Mesendoderm (in vitro differentiated cells): Measurements from ENCODE around the gene FMNL2.

Experiments used
- DNase-seq: peaks from one replicate; pipeline ENCODE4 v3.0.0; 2013
- H2AK5ac ChIP-seq: 2 replicates; pipeline ENCODE4 v1.6.1; 2013; ENCODE audit warnings: low read length, inconsistent platforms
- H2BK120ac ChIP-seq: 2 replicates; pipeline ENCODE4 v1.6.1; 2013; ENCODE audit warnings: low read depth, mild to moderate bottlenecking, low read length, moderate library complexity, mixed read lengths
- H2BK15ac ChIP-seq: replicated peaks from 2 replicates; pipeline ENCODE4 v1.6.1; 2013; ENCODE audit warnings: low read depth, mild to moderate bottlenecking, moderate library complexity
- H2BK5ac ChIP-seq: 2 replicates; pipeline ENCODE4 v1.6.1; 2013; ENCODE audit warnings: low read length, inconsistent platforms
- H3K18ac ChIP-seq: 2 replicates; pipeline ENCODE4 v1.6.1; 2013; ENCODE audit warnings: mild to moderate bottlenecking, low read length, mixed read lengths
- H3K23ac ChIP-seq: one replicate; pipeline ENCODE4 v1.6.1; 2013; ENCODE audit warnings: low read length
- H3K27ac ChIP-seq: 2 replicates; pipeline ENCODE4 v1.5.1; 2013; ENCODE audit warnings: low read depth, mild to moderate bottlenecking, inconsistent platforms, low read length, moderate library complexity
- H3K27me3 ChIP-seq: 2 replicates; pipeline ENCODE4 v1.6.1; 2013; ENCODE audit warnings: low read length, control low read depth, mild to moderate bottlenecking, inconsistent platforms; ENCODE audit not compliant: insufficient read depth, poor library complexity
- H3K36me3 ChIP-seq: 2 replicates; pipeline ENCODE4 v1.6.1; 2013; ENCODE audit warnings: low read length, inconsistent platforms; ENCODE audit not compliant: control insufficient read depth, insufficient read depth
- H3K4ac ChIP-seq: one replicate; pipeline ENCODE4 v1.6.1; 2013; ENCODE audit warnings: low read depth, mild to moderate bottlenecking, low read length, moderate library complexity
- H3K4me1 ChIP-seq: 2 replicates; pipeline ENCODE4 v1.6.1; 2013; ENCODE audit warnings: low read depth, low read length, inconsistent platforms; ENCODE audit not compliant: control insufficient read depth
- H3K4me2 ChIP-seq: 2 replicates; pipeline ENCODE4 v1.6.1; 2013; ENCODE audit warnings: low read length
- H3K4me3 ChIP-seq: 2 replicates; pipeline ENCODE4 v1.5.1; 2013; ENCODE audit warnings: mild to moderate bottlenecking, low read length
- H3K56ac ChIP-seq: one replicate; pipeline ENCODE4 v1.6.1; 2013; ENCODE audit warnings: low read length
- H3K79me1 ChIP-seq: 2 replicates; pipeline ENCODE4 v1.6.1; 2013; ENCODE audit warnings: low read length, inconsistent platforms
- H3K79me2 ChIP-seq: 2 replicates; pipeline ENCODE4 v1.6.1; 2013; ENCODE audit warnings: mild to moderate bottlenecking, low read length; ENCODE audit not compliant: control insufficient read depth, insufficient read depth
- H3K9ac ChIP-seq: 2 replicates; pipeline ENCODE4 v1.6.1; 2013; ENCODE audit warnings: low read length, inconsistent platforms
- H4K5ac ChIP-seq: one replicate; pipeline ENCODE4 v1.6.1; 2013; ENCODE audit warnings: low read length
- H4K8ac ChIP-seq: one replicate; pipeline ENCODE4 v1.6.1; 2013; ENCODE audit warnings: low read depth, mild to moderate bottlenecking, control low read depth, low read length, moderate library complexity
- WGBS: extraction: QIAGEN DNeasy Blood & Tissue Kit; methylation state at CpG from one replicate; pipeline ENCODE4 v1.1.7; 2013; ENCODE audit warnings: low lambda C conversion rate, missing lambda C conversion rate; ENCODE audit not compliant: insufficient coverage; ENCODE audit errors: extremely low coverage; 5-methylcytosine and 5-hydroxymethylcytosine counted together

The FMNL2 gene

GRCh38 chr2:152395103-152395502, 60.1 kb downstream of the FMNL2 start:
- no peak overlapping the region for H4K8ac ChIP-seq
- DNase-seq = no peak
- H2BK15ac ChIP-seq = no peak overlapping the region
- no peak overlapping the region for H3K4me3 ChIP-seq
- H2BK5ac ChIP-seq = no peak overlapping the region
- peaks cover 11% of the 10 kb centered on the region for H3K79me2 ChIP-seq
- H3K27me3 ChIP-seq = no peaks in the 10 kb centered on the region
- no peak overlapping the region for H2AK5ac ChIP-seq
- no CpG with 5 or more reads among the region's 2 CpGs for WGBS
- H2BK120ac ChIP-seq = no peak overlapping the region
- peaks cover 17% of the 10 kb centered on the region for H3K79me1 ChIP-seq
- H3K4ac ChIP-seq = no peak overlapping the region
- no peak overlapping the region for H4K5ac ChIP-seq
- no peak overlapping the region for H3K18ac ChIP-seq
- no peaks in the 10 kb centered on the region for H3K36me3 ChIP-seq
- H3K4me1 ChIP-seq = peaks cover 5% of the 10 kb centered on the region
- no peak overlapping the region for H3K23ac ChIP-seq
- H3K9ac ChIP-seq = no peak overlapping the region
- no peak overlapping the region for H3K56ac ChIP-seq
- H3K27ac ChIP-seq = no peak overlapping the region
- H3K4me2 ChIP-seq = no peak overlapping the region

GRCh38 chr2:152395572-152395971, 60.6 kb downstream of the FMNL2 start:
- no peak overlapping the region for H3K4me3 ChIP-seq

GRCh38 chr2:152396051-152396511, 61.1 kb downstream of the FMNL2 start:
- Histone ChIP-seq H3K79me2 (peaks cover 15% of the 10 kb centered on the region), H2AK5ac (no peak overlapping the region), H2BK120ac (no peak overlapping the region), H3K4me3 (no peak overlapping the region), H4K5ac (no peak overlapping the region), H3K56ac (no peak overlapping the region), H3K27ac (no peak overlapping the region), H3K23ac (no peak overlapping the region), H3K18ac (no peak overlapping the region), H3K79me1 (peaks cover 15% of the 10 kb centered on the region), H2BK15ac (no peak overlapping the region), H3K36me3 (no peaks in the 10 kb centered on the region), H3K4me1 (peaks cover 3% of the 10 kb centered on the region), H3K4me2 (no peak overlapping the region), H3K27me3 (no peaks in the 10 kb centered on the region), H2BK5ac (no peak overlapping the region), H3K4ac (no peak overlapping the region), H3K9ac (no peak overlapping the region), H4K8ac (no peak overlapping the region)
- DNase-seq = no peak
- no CpG with 5 or more reads among the region's 4 CpGs for WGBS

More at GRCh38 chr2:152395572-152395971, 60.6 kb downstream of the FMNL2 start:
- H3K4ac ChIP-seq = no peak overlapping the region
- peaks cover 12% of the 10 kb centered on the region for H3K79me1 ChIP-seq
- no peak overlapping the region for H3K27ac ChIP-seq
- H3K79me2 ChIP-seq = peaks cover 11% of the 10 kb centered on the region
- H4K5ac ChIP-seq = no peak overlapping the region
- H3K36me3 ChIP-seq = no peaks in the 10 kb centered on the region
- H2BK5ac ChIP-seq = no peak overlapping the region
- DNase-seq = no peak
- H2AK5ac ChIP-seq = no peak overlapping the region
- H3K4me2 ChIP-seq = no peak overlapping the region
- H3K56ac ChIP-seq = no peak overlapping the region
- H3K4me1 ChIP-seq = peaks cover 5% of the 10 kb centered on the region
- no peak overlapping the region for H3K18ac ChIP-seq
- no peak overlapping the region for H3K9ac ChIP-seq
- H3K27me3 ChIP-seq = no peaks in the 10 kb centered on the region
- no peak overlapping the region for H4K8ac ChIP-seq
- no CpG with 5 or more reads among the region's 6 CpGs for WGBS
- H3K23ac ChIP-seq = no peak overlapping the region
- no peak overlapping the region for H2BK15ac ChIP-seq
- H2BK120ac ChIP-seq = no peak overlapping the region

GRCh38 chr2:152396763-152397162, 61.8 kb downstream of the FMNL2 start:
- no peak overlapping the region for H2BK5ac ChIP-seq
- H3K4me1 ChIP-seq = peaks cover 3% of the 10 kb centered on the region
- H3K18ac ChIP-seq = no peak overlapping the region
- no peak overlapping the region for H3K27ac ChIP-seq
- no peak overlapping the region for H3K4ac ChIP-seq
- H3K27me3 ChIP-seq = no peaks in the 10 kb centered on the region
- no peaks in the 10 kb centered on the region for H3K36me3 ChIP-seq
- H4K8ac ChIP-seq = no peak overlapping the region
- H3K4me2 ChIP-seq = no peak overlapping the region
- DNase-seq = no peak
- no peak overlapping the region for H2BK120ac ChIP-seq
- H4K5ac ChIP-seq = no peak overlapping the region
- no peak overlapping the region for H2AK5ac ChIP-seq
- H3K56ac ChIP-seq = no peak overlapping the region
- H2BK15ac ChIP-seq = no peak overlapping the region
- WGBS = 100% methylated on average over 2 of the region's 2 CpGs
- no peak overlapping the region for H3K4me3 ChIP-seq
- peaks cover 18% of the 10 kb centered on the region for H3K79me1 ChIP-seq
- H3K9ac ChIP-seq = no peak overlapping the region
- peaks cover 17% of the 10 kb centered on the region for H3K79me2 ChIP-seq
- H3K23ac ChIP-seq = no peak overlapping the region

- H4K8ac ChIP-seq = no peak overlapping the region
- no peak overlapping the region for H3K4me2 ChIP-seq
- peaks cover 15% of the 10 kb centered on the region for H3K4me1 ChIP-seq
- no peak overlapping the region for H2AK5ac ChIP-seq
- no peak overlapping the region for H3K56ac ChIP-seq
- no peak overlapping the region for H3K4me3 ChIP-seq
- no peaks in the 10 kb centered on the region for H3K36me3 ChIP-seq
- no CpG with 5 or more reads among the region's 4 CpGs for whole genome bisulfite sequencing
- no peaks in the 10 kb centered on the region for H3K27me3 ChIP-seq
- no peak overlapping the region for H2BK5ac ChIP-seq
- H3K27ac ChIP-seq = no peak overlapping the region
- DNase-seq = no peak
- H3K4ac ChIP-seq = peak overlapping the region; percentile 20
- peaks cover 27% of the 10 kb centered on the region for H3K79me1 ChIP-seq
- no peak overlapping the region for H4K5ac ChIP-seq
- no peak overlapping the region for H3K18ac ChIP-seq
- H2BK120ac ChIP-seq = no peak overlapping the region
- H3K9ac ChIP-seq = no peak overlapping the region
- peaks cover 29% of the 10 kb centered on the region for H3K79me2 ChIP-seq
- H2BK15ac ChIP-seq = no peak overlapping the region
- no peak overlapping the region for H3K23ac ChIP-seq
Measured at GRCh38 chr2:152399003-152399402, 64.0 kb downstream of the FMNL2 start.

- H2BK5ac ChIP-seq = no peak overlapping the region
- no peak overlapping the region for H2BK15ac ChIP-seq
- H3K4me1 ChIP-seq = peaks cover 19% of the 10 kb centered on the region
- WGBS = no CpG with 5 or more reads among the region's 2 CpGs
- no peak overlapping the region for H4K5ac ChIP-seq
- no peaks in the 10 kb centered on the region for H3K36me3 ChIP-seq
- H4K8ac ChIP-seq = no peak overlapping the region
- no peak overlapping the region for H2BK120ac ChIP-seq
- DNase-seq = no peak
- H3K56ac ChIP-seq = no peak overlapping the region
- H3K79me1 ChIP-seq = peaks cover 25% of the 10 kb centered on the region
- no peak overlapping the region for H3K27ac ChIP-seq
- H3K9ac ChIP-seq = no peak overlapping the region
- no peak overlapping the region for H3K4ac ChIP-seq
- no peak overlapping the region for H2AK5ac ChIP-seq
- H3K18ac ChIP-seq = no peak overlapping the region
- no peaks in the 10 kb centered on the region for H3K27me3 ChIP-seq
- no peak overlapping the region for H3K4me2 ChIP-seq
- no peak overlapping the region for H3K23ac ChIP-seq
- peaks cover 38% of the 10 kb centered on the region for H3K79me2 ChIP-seq
- no peak overlapping the region for H3K4me3 ChIP-seq
Measured at GRCh38 chr2:152400607-152401214, 65.7 kb downstream of the FMNL2 start.
